Measurements from ENCODE around the gene C6orf89. TPM values are rescaled to one million over a fixed set of nuclear protein-coding genes. Genes with fewer than 3 reads are reported as not detected.

The C6orf89 gene
- total RNA-seq, 6 donors from 2014 or later, result 22.0 to 60.8 (median 42.5) TPM

DNA sequence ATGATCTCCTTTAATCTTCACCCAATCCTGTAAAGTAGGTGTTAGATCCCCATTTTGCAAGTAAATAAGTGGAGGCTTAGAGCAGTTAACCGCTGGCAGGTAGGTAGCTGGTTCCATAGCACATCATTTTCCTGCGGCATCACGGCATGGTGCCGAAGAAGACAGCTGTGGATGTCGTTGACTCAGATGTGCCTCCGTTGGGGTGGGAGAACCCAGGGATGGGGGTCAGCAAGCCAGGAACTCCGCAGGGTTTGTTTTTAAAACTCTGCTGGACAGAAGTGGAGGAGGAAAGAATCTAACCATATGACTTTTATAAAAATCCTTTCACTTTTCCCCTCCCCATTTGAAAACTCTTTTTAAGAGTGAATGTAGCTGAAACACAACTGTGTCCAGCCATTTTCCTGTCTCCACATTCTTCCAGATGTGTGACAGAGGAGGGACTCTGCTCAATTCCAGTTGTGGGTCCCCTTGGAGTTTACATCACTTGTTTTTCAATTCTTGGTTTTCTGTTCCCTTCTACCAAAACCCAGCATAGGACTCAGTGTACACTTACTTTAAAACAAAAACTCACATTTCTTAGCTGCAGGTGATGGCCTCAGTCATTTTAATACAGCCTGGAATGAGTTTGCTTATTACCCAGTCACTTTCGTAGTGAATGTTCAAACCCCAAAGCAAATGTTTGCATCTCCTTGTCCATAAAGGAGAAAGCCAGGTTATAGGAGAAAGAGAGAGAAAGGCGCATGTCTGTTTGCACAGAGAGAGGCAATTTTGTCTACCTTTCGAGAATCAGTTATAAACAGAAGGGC is 41.2 kb downstream of the C6orf89 start:
- DNase-seq, result no peak
- WGBS, 2 donors, result 72 to 85% methylated on average over 10 of the region's 10 CpGs
- TF ChIP-seq POLR2AphosphoS5 (IDR thresholded peaks at IDR 0.05) (no peak), EP300 (IDR thresholded peaks at IDR 0.05) (no peak), POLR2A (IDR thresholded peaks at IDR 0.05) (no peak)
- TF ChIP-seq, protein P1, sequence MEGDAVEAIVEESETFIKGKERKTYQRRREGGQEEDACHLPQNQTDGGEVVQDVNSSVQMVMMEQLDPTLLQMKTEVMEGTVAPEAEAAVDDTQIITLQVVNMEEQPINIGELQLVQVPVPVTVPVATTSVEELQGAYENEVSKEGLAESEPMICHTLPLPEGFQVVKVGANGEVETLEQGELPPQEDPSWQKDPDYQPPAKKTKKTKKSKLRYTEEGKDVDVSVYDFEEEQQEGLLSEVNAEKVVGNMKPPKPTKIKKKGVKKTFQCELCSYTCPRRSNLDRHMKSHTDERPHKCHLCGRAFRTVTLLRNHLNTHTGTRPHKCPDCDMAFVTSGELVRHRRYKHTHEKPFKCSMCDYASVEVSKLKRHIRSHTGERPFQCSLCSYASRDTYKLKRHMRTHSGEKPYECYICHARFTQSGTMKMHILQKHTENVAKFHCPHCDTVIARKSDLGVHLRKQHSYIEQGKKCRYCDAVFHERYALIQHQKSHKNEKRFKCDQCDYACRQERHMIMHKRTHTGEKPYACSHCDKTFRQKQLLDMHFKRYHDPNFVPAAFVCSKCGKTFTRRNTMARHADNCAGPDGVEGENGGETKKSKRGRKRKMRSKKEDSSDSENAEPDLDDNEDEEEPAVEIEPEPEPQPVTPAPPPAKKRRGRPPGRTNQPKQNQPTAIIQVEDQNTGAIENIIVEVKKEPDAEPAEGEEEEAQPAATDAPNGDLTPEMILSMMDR (IDR thresholded peaks at IDR 0.05), result no peak
- Histone ChIP-seq H3K9me3 (no peaks in the 10 kb centered on the region), H3K36me3 (peaks cover 10 to 37% (median 25%) of the 10 kb centered on the region in 4 donors), H3K27me3 (no peaks in the 10 kb centered on the region), H3K4me1 (peaks cover 4 to 24% (median 12%) of the 10 kb centered on the region in 4 donors), H3K4me3 (no peak overlapping the region), H3K27ac (peak overlapping the region in 3 of 4 donors; percentile 14 to 46 (median 23))
- no peak for ATAC-seq (ENCODE audit: low FRiP score in 2 of 2)

DNA sequence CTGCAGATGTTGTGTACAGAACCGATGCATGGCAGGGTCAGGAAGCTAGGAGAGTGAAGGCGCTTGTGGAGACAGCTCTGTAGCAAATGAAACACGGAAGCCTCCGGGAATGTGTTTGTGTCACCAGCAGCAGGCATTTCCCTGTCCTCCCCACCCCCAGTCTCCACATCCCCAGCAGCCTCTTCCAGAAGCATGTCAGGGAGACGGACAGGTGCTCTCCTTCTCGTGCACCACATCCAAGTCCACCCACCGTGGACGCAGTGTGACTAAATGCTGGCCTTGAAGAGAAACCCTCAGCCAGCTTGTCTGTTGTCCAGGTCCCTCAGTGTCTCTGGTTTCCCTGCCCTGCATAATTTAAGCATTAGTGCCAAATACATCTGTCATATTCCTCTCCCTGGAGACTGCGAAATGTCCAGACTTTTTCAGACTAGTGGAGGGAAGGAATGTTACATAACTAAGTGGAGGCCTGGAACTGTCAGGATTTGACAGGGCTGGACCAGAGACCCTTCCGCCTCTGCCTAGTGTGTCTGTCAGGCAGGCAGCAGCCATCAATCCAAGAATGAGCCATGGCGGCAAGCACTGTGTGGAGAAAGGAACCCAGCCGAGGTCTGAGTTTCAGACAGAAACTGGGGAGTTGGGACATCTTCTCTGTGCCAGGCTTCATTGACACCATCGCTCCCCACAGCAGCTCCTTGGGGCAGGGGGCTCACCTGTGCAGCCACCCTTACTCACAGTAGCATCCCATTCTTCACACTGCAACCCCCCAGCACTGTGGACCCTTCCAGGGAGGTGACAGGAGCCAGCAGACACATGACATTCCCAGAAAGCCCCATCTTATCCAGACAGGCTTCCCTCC is 42.2 kb downstream of the C6orf89 start:
- peak; percentile 9 to 51 for ATAC-seq (ENCODE audit: low FRiP score in 2 of 2)
- no peaks in the 10 kb centered on the region for H3K9me3 ChIP-seq
- H3K27me3 ChIP-seq, result no peaks in the 10 kb centered on the region
- H3K36me3 ChIP-seq, result peaks cover 10 to 30% (median 22%) of the 10 kb centered on the region in 4 donors
- TF ChIP-seq, protein P1 (IDR thresholded peaks at IDR 0.05), result no peak
- TF ChIP-seq POLR2AphosphoS5 (IDR thresholded peaks at IDR 0.05) (peak in 1 of 2 donors; percentile 61), POLR2A (IDR thresholded peaks at IDR 0.05) (no peak)
- no peak for DNase-seq
- H3K27ac ChIP-seq, result peak overlapping the region in 3 of 4 donors; percentile 14 to 46 (median 23)
- WGBS, 2 donors, result 58 to 69% methylated on average over 12 to 13 of the region's 13 CpGs
- peaks cover 4 to 24% (median 12%) of the 10 kb centered on the region in 4 donors for H3K4me1 ChIP-seq
- H3K4me3 ChIP-seq, result no peak overlapping the region

DNA sequence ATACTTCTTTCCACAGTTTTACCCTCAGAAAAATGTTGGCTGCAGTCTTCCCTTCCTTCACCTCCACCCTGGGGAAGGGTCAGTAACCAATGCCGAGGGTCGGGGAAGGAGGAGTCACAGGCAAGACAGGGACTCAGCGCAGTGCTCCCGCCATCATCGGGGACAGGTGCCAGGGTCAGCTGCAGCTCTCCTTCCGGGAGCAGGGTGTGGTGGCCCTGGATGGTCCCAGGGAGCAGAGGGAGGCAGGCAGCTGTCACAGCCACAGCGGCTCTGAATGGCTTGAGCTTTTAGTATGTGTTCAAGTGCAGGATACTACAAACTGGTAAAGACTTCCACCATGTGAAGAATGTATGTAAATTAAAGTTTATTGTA is 42.8 kb downstream of the C6orf89 start:
- Histone ChIP-seq H3K27ac (peak overlapping the region in 1 of 4 donors; percentile 15), H3K27me3 (no peaks in the 10 kb centered on the region), H3K4me3 (no peak overlapping the region), H3K4me1 (peaks cover 4 to 24% (median 12%) of the 10 kb centered on the region in 4 donors), H3K36me3 (peaks cover 7 to 24% (median 16%) of the 10 kb centered on the region in 4 donors), H3K9me3 (no peaks in the 10 kb centered on the region)
- 75 to 77% methylated on average over 7 of the region's 7 CpGs for WGBS, 2 donors
- peak in 1 of 2 donors; percentile 13 for ATAC-seq (ENCODE audit: low FRiP score in 2 of 2)
- TF ChIP-seq, protein P1 (IDR thresholded peaks at IDR 0.05), result no peak
- TF ChIP-seq POLR2A (IDR thresholded peaks at IDR 0.05) (no peak), POLR2AphosphoS5 (IDR thresholded peaks at IDR 0.05) (no peak)
- DNase-seq, result peak in 1 of 2 donors; percentile 31

DNA sequence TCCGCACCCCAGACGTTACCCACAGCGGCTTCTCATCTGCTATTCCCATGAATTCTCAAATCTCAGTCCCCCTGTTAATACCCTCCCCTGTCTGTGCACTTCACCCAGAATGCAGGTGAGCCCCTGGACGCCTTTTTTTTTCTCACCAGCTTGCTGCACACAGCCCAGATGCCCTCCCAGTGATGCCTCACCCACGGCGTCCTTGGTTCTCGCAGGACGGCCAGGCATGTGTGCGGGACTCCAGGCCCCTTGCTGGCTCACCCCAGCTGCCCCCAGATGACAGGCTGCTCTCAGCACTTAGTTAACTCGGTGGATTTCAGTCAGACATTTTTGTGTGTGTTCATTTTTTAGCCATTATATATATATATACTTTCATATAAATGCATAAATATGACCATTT is 43.4 kb downstream of the C6orf89 start:
- no peaks in the 10 kb centered on the region for H3K9me3 ChIP-seq
- ATAC-seq (ENCODE audit: low FRiP score in 2 of 2) (no peak), DNase-seq (peak in 1 of 2 donors; percentile 42)
- H3K27me3 ChIP-seq, result no peaks in the 10 kb centered on the region
- H3K36me3 ChIP-seq, result peaks cover 5 to 18% (median 10%) of the 10 kb centered on the region in 4 donors
- no peak overlapping the region for H3K4me3 ChIP-seq
- WGBS, 2 donors, result 84 to 92% methylated on average over 10 of the region's 10 CpGs
- H3K27ac ChIP-seq, result no peak overlapping the region
- no peak for TF ChIP-seq EP300 (IDR thresholded peaks at IDR 0.05)
- no peak for TF ChIP-seq POLR2A (IDR thresholded peaks at IDR 0.05)
- no peak for TF ChIP-seq POLR2AphosphoS5 (IDR thresholded peaks at IDR 0.05)
- TF ChIP-seq, protein P1 (IDR thresholded peaks at IDR 0.05), result no peak
- H3K4me1 ChIP-seq, result peaks cover 4 to 24% (median 12%) of the 10 kb centered on the region in 4 donors
